EL (cell line): ENCODE data around the gene CCSER2.
"Not testable (repeated sequence)": the region's sequence is repeated elsewhere in the genome, so short reads cannot be mapped to it uniquely, and the experiment has no call there.

Experiments used
- DNase-seq: peaks from one replicate; pipeline ENCODE4 v3.0.0-alpha.2; 2016

The CCSER2 gene

DNA sequence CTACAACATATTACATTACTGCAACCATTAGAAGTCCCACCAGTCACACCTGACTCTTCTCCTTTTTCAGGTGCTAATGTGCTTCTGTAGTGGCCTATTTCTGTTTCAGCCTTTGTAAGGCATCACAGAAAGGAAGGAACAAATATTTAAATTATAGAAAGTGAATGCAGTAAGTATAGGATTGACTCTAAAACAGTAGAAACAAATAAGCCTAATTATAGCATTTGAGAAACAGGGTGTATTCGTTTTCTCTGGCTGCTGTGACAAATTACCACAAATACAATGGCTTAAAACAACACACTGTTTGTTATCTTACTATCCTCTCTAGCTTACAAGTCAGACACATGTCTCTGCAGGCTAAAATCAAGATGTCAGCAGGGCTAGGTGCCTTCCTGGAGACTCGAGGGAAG is 69.4 kb downstream of the CCSER2 start:
- no peak for DNase-seq

DNA sequence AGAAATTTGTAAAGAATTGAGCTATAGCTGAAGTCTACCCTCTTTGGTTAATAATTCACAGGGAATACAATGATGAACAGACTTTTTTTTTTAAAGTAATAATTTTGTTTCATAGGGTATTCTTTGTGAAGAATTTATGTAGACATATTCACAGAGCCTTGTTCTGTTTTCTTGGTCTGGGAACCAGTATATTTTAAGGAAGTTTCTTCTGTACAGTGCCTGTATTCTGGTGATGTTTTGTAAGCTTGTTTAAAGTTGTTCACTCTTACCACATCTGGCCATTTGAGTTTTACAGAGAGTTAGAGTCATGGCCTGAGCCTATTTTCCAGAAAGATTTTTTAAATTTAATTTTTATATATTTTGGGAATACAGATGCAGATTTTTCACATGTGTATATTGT is 70.3 kb downstream of the CCSER2 start:
- DNase-seq = no peak

DNA sequence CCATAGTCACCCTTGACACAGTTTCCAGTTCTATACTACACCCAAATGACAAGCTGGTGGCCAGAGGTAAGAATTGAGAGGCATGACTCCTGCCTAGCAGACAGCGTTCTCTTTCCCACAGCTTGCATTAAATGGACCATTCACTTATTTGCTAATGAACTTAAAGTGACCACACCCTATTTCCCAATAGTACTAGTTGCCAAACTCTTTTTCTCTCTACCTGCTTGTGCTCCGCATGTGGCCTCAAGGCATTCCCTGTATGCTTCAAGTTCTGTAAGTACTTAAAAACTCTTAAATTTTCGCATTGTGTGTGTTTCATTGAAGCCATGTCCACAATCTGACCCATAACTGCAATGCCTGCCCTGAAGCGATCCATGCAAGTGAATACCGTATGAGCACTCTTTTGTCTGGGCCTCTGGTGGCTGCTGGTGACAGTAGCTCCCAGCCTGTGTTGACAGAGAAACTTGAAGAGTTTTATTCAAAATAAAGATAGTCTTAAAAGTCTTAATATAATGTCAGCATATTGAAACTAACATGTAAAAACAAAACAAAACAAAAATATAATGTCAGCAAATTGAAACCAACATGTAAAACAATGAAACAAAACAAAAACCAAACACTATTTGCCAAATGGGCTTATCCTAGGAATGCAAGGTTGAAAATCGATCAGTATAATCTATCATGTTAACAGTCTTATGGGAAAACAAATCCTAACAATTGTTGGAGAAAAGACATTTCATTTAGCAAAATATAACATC is 73.6 kb downstream of the CCSER2 start:
- no peak for DNase-seq

DNA sequence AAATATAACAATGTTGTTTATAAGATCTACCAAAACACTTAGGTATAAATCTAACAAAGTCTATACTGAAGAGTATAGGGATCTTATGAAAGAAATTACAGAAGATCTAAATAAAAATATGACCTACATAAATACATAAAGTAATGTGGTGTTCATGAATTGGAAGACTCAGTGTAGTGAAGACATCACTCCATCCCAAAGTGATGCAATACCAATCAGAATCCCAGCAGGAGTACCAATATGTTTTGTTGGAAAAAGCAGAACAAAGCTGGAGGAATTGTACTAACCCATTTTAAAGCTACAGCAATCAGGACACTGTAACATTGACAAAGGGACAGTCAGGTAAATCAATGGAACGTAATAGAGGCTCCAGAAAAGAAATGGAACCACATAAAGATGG is 76.4 kb downstream of the CCSER2 start:
- DNase-seq = no peak

DNA sequence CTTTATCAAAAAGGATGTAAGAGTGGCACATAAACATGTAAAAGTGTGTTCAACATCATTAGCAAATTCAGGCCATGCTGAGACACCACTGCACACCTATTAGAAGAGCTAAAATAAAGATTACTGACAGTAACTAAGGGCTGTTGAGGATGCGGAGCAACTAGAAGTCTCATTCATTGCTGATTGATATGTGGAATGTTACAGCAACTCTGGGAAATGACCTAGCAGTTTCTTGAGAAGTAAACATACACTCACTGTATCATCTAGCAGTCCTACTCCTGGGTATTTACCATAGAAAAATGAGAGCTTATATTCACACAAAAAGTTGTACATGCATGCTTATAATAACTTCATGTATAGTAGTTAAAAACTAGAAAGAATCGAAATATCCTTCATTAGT is 77.3 kb downstream of the CCSER2 start:
- no peak for DNase-seq

DNA sequence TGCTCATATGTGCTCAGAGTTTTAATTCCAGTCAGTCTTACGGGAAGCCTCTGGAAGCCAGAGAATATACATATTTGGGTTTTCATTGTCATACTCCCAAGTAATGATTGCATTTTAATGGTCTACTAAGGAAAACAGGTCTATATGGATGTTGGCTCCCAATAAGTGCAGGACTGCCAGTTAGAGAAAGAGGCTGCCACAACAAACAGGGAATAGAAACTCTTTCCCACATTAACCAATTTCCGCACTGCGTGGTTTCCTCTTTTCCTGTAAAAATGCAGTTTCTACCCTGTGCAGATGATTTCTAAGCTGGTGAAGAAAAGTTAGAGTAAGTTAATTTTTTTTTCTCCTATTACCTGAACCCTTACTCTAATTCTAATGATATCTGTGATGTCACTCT is 78.2 kb downstream of the CCSER2 start:
- DNase-seq = no peak

DNA sequence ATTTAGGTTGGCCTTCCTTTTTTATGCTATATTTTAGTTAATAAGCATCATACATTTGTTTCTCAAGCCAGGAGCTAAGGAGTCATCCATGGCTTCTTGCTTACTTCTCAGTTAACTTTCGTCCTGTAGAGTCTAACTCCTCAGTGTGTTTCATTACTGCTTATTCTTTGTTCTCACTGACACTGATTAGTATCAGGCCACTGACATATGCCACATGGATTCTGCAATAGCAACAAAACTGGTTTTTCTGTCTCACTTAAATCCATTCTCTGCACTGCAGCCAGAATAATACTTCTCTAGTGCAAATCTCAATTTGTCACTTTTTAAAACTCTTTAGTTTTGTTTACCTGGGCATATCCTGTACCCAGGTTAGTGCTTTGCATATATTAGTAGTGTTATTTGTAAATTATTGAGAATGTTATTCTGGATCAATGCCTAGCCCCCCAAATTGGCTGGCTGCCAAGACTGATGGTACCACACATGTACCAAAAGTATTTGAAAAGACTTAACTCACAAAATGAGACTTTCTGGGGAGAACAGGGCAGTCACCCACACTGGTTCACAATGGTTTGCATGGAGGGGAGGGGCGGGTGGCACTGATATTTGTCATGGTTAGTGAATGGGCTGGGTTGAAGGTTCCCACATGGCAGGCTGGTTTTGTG is 79.1 kb downstream of the CCSER2 start:
- DNase-seq = no peak

DNA sequence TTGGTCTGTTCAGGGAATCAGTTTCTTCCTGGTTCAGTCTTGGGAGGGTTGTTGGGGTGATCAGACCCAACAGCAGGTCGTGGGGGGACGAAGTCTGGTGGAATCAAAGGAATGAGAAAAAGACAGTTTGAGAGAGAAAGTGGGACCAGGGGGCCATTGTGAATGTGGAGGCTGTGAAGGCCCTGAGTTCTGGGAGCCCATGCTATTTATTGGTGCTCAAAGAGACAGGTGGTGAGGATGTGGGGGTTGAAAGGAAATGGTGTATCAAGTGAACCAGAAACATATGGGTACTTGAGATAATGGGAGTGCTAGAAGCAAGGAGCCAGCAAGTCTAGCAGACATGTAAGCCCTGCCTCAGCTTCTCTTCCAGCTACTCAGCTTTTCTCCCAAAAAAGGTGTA is 84.1 kb downstream of the CCSER2 start:
- no peak for DNase-seq

DNA sequence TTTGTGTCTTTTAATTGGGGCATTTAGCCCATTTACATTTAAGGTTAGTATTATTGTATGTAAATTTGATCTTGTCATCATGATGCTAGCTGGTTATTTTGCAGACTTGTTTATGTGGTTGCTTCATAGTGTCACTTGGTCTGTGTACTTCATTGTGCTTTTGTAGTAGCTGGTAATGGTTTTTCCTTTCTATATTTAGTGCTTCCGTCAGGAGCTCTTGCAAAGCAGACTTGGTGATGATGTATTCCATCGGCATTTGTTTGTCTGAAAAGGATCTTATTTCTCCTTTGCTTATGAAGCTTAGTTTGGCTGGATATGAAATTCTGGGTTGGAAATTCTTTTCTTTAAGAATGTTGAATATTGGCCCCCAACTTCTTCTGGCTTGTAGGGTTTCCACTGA is 85.7 kb downstream of the CCSER2 start:
- DNase-seq = not testable (repeated sequence)

DNA sequence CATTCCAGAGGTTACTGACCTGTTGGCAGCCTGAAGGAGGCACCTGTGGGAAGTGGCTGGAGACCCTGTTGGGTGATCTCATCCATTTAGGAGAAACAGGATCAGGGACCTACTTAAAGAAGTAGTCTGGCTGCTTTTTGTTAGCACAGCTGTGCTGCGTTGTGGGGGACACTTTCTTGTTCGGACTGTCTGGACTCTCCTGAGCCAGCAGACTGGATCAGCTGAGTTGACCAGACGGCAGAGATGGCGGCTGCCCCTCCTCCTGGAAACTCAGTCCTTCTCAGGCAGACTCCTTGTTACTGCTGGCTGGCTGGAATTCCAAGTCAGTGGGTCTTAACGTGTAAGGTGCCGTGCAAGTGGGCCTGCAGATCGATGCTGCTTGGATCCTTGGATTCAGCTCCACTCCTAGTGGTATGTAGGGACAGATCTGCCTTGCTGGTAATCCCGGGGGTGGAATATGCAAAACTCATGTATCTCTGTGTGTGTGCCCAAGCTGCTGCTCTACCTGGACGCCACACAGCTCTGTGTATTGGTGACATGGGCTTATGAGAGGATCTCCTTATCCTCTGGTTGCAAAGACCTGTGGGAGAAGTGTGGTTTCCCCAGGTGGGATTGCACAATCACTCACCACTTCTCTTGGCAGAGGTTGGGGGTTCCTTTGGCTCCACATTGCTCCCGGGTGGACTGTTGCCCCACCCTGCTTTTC is 87.3 kb downstream of the CCSER2 start:
- DNase-seq = no peak

DNA sequence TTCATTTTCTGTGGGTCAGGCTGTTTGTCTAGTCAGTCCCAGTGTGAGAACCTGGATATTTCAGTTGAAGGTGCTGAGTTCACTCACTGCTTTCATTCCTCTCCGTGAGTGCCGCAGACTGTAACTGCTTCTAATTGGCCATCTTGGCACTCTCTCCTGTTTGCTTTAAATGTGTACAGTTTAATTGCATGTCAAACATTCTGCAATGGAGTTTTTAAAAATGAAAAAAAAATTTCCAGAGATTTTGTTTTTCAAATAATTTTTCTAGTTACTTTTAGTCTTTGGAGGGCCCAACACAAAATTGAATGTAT is 87.8 kb downstream of the CCSER2 start:
- no peak for DNase-seq

DNA sequence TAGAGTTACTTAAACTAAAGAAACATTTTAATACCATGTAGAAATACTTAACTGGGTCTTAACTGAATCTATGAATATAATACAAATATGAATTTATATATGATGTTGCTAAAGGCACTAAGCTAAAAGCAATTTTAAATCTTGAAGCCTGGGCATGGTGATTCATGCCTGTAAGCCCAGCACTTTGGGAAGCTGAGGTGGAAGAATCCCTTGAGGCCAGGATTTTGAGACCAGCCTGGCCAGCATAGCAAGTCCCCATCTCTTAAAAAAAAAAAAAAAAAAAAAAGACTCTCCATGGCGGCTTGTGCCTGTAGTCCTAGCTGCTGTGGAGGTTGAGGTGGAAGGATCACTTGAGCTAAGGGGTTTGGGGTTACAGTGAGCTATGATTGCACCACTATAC is 95.3 kb downstream of the CCSER2 start:
- peak; percentile 13 for DNase-seq

DNA sequence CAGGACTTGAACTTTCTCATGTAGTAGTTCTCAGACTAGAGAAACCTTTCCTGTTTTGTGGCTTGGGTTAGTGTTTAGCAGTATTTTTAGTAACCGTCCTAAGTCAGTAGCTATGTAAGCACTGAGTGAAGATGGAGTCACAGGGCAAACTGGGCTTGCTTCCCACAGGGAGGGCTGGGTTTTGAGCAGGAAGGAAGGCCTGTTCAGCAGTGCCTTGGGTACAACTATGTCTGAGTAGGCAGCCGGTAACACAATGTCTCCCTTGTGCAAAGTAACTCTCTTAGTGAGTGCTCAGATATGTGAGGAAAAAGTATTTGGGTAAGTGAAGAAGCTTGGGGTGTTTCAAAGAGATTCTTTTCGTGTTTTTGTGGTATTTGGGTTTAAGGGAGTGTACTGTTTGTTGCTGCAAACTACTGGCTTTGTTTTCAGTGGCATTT is 96.4 kb downstream of the CCSER2 start:
- DNase-seq = peak; percentile 88

DNA sequence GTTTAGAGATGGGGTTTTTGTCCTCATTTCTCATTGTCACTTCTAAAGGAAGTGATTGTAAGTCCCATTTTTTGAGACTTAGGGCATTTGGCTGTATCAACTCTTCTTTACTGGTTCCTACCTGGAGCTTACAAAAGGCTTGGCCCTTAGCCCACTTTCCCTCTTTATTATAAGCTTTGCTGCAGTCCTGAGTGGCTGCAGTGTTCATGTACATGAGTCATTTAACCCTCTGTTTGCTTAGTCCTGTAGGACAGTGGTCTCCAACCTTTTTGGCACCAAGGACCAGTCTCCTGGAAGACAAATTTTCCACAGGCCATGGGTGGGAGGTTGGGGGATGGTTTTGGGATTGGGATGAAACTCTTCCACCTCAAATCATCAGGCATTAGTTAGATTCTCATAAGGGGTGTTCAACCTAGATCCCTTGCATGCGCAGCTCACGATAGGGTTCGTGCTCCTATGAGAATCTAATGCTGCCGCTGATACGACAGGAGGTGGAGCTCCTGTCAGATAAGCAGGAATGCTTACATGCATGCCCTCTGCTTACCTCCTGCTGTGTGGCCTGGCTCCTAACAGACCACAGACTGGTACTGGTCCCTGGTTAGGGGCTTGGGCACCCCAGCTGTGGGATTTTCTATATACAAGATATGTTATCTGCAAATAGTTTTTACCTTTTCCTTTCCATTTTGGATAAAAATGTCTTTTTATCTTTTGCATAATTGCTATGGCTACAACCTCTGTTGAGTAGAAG is 99.7 kb downstream of the CCSER2 start:
- DNase-seq = no peak

DNA sequence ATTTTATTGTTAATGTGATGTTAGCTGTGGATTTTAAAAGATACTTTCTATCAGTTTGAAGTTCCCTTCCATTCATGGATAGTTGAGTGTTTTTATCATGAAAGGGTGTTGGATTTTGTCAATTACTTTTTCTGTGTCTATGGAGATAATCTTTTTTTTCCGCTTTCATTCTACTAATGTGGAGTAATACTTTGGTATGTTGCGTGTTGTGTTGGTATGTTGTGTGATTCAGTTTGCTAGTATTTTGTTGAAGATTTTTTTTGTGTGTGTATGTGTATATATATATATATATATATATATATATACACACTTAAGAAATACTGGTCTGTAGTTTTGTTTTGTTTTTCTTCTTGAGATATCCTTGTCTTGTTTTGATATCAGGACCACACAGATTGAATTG is 100.3 kb downstream of the CCSER2 start:
- DNase-seq = no peak

DNA sequence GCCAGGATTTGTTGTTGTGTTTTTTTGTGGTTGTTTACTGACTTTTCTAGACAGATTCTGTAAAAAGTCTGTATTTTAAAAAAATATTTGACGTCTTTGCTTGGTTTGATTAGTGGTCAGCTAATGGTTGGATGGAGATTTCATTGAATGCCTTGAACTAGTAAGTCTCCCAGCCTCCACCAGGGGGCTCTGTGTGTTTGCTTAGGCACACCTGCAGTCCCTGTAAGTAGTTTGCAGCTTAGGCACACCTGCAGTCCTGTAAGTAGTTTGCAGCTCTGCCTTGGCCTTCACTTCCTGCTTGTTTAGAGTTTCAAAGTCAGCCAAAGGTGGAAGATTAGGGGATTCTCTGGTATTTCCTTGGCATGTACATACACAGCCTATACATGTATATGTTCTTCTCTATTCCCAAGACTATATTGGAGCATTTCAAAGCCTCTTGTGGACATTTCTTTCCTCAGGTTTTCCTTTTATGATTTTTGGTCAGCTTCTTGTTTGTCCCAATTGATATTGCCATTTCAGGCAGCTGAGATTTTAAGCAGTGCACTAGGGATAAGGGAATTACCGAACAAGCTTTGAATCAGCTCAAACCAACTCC is 101.6 kb downstream of the CCSER2 start:
- peak; percentile 53 for DNase-seq

DNA sequence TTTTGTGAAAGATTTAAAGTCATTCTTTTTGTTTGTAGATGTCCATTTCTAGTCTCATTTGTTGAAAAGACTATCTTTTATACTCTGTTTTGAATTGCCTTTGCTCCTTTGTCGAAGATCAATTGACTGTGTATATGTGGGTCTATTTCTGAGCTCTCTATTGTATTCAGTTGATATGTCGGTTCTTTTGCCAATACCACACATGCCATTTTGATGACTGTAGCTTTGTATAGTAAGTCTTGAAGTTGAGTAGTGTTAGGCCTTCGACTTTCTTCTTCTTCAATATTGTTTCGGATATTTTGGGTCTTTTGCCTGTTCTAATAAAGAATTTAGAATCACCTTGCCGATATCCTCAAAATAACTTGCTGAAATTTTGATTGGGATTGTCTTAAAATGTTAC is 104.5 kb downstream of the CCSER2 start:
- DNase-seq = peak; percentile 6

DNA sequence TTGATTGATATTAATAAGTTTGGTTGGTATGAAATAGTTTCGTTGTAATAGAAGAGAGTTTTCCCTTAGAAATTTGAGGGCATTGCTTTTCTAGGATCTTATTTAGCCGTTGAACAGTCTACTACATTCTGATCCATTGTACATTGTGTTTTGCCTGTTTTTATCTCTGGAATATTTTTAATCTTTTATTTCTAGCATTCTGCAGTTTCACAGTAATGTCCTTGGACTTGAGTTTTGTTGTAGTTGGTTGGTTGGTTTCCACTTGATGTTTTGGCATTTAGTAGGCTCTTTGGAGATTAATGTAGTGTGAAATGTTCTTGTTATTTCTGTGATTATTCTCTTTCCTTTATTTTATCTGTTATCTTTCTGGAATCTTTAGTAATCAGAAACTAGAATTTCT is 112.4 kb downstream of the CCSER2 start:
- no peak for DNase-seq

DNA sequence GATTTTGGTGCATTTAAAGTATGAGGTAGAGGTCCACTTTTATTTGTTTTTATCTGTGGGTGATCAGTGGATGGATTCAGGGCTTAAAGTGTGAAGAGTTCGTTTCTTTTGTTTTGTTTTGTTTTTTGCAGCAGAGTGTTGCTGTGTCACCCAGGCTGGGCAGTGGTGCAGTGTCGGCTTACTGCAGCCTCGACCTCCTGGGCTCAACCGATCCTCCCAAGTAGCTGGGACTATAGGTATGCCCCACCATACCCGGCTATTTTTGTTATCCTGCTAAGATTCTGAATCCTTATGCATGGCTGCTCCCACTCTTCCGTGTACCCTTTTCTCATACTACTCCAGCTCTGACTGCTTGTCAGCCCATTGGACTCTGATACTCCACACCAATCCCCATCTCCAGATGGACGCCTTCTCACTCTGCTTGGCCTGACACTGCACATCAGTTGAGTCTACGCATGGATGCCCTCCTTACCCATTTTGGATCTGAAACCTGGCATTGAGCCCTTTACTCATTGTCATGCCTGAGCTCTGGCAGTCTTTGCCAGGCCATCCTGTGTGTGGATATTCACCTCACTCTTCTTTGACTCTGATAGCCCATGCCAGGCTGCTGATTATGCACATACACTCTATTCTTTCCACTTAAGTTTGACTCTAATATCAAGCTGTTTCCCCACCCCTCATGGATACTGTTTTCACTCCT is 119.5 kb downstream of the CCSER2 start:
- no peak for DNase-seq

DNA sequence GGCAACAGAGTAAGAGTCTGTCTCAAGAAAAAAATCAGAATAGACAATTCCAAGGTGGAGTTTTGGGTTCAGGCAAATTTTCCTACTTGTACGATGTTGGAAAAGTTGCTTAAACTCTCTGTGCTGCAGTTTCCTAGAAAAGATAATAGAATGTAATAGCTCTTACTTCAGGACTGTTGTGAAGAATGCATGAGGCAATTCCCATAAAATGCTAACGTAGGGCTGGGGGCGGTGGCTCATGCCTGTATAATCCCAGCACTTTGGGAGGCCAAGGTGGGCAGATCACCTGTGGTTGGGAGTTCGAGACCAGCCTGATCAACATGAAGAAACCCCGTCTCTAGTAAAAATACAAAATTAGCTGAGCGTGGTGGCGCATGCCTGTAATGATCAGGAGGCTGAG is 121.0 kb downstream of the CCSER2 start:
- DNase-seq = not testable (repeated sequence)

DNA sequence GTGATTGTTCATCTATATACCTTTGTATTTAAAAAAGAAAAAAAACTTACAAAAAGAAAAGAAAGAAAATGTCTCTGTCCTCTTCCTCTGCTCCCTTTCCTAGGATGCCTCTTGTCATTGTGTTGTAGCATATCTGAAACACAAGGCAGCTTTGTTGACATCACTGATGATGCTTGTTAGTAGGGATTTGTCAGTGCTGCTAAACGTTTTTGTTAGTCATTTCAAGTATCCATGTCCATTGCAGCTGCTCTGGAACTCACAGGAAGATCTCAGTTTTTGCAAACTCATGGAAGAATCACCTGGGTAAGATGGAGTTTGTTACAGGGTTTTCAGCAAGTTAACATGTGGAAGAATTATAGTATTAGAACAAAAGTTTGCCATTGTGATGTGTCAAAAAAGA is 123.6 kb downstream of the CCSER2 start:
- DNase-seq = no peak

DNA sequence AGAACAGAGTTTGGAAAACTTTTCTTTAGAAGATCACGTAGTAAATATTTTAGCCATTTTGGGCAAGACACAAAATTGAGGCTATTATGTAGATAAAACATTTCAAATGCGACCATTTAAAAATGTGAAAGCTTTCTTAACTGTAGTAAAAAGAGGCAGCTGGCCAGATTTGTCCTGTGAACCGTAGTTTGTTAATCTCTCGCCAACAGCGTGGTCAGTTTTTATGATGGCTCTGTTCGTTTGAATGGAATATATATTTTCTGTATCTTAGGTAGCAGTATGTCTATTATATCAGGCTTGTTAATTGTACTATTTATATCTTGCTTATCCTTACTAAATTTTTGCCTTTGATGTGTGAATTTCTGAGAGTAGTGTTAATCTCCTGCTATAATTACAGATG is 124.9 kb downstream of the CCSER2 start:
- no peak for DNase-seq

DNA sequence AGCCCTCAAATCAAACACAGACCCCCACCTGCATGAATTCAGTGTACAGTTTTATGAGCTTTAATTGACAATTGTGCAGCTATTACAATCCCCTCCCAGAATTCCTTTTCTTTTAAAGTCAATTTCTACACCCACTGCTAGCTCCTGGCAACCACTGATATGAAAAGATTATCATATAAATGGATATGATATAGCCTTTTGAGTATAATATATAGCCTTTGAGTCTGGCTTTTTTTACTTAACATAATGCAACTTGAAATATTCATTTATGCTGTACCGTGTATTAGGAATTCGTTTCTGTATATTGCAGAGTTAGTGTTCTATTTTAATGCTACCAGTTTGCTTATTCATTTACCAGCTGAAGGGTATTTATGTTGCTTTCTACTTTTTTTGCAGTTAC is 127.7 kb downstream of the CCSER2 start:
- no peak for DNase-seq
